Measurements from ENCODE around the gene CIDEC. TPM values are rescaled to one million over a fixed set of nuclear protein-coding genes. Genes with fewer than 3 reads are reported as not detected.

Gene CIDEC
- total and polyA plus RNA-seq, 2 of the 8 experiments (the other 6 are each of a cell fraction or from before 2014, with no cell fraction given) = not detected

DNA sequence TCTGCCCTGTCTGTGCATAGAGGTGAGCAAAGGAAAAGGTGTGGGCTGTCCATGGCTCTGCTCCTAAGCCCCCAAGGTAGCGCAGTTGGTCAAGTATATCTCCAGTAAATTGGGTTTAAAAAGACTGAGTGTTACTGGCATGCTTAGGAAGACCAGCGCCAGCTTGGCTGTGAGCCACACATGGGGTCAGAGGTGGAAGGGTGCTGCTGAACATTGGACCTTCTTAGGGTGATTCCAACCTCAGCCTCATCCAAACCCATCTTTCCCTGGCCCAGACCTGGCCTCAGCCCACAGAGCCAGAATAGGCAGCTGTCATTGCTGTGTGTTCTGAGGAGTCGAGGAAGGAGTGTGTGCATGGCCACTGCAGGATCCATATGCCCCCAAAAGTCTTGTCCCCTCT is 28.2 kb upstream of the CIDEC start:
- Histone ChIP-seq H3K18ac (ENCODE audit: extremely low read depth, low read length) (no peak overlapping the region), H3K27ac (ENCODE audit: low read depth, low read length) (no peak overlapping the region), H3K4ac (replicated peaks; ENCODE audit: insufficient read length, low read depth, low read length) (no peak overlapping the region), H3K56ac (replicated peaks; ENCODE audit: insufficient read length, low read depth, low read length) (no peak overlapping the region), H3K9ac (replicated peaks in 1 of 4; ENCODE audit: extremely low read depth in 1 of 4, low read depth in 3 of 4, low read length in 3 of 4) (no peak overlapping the region), H3K14ac (ENCODE audit: insufficient read length) (no peak overlapping the region), H3K23me2 (ENCODE audit: low read depth, low read length) (no peaks in the 10 kb centered on the region), H2BK20ac (ENCODE audit: low read length) (no peak overlapping the region), H4K5ac (ENCODE audit: insufficient read length, low read depth, low read length) (no peak overlapping the region), H3K9me3 (ENCODE audit: insufficient read depth in 2 of 2, low read depth in 1 of 2, low read length in 1 of 2) (peaks cover 0 to 6% of the 10 kb centered on the region in 2 experiments; a peak in 2 of 4 replicates), H3K4me1 (replicated peaks in 1 of 4; ENCODE audit: control insufficient read depth in 3 of 4, insufficient read depth in 4 of 4, low read length in 3 of 4) (peaks cover 0 to 2% (median 0%) of the 10 kb centered on the region in 4 experiments; a peak in 1 of 7 replicates), H4K8ac (ENCODE audit: extremely low read depth, insufficient read depth, low read length) (no peak overlapping the region), H3K79me1 (ENCODE audit: low read depth, low read length) (no peaks in the 10 kb centered on the region), H2BK15ac (ENCODE audit: low read length) (no peak overlapping the region), H2AK5ac (ENCODE audit: low read depth, low read length) (no peak overlapping the region), H3K36me3 (ENCODE audit: control insufficient read depth in 2 of 4, insufficient read depth in 4 of 4, low read length in 3 of 4) (no peaks in the 10 kb centered on the region), H3K4me2 (ENCODE audit: insufficient read depth in 1 of 2, low read depth in 2 of 2, low read length in 2 of 2) (no peak overlapping the region), H2AFZ (ENCODE audit: low read length) (no peak overlapping the region), H3K79me2 (ENCODE audit: control insufficient read depth in 1 of 2, insufficient read depth in 2 of 2, low read length in 2 of 2) (no peaks in the 10 kb centered on the region), H3K23ac (ENCODE audit: insufficient read length) (no peak overlapping the region), H2BK12ac (ENCODE audit: low read depth, low read length) (no peak overlapping the region), H2BK120ac (replicated peaks; ENCODE audit: low read depth, low read length) (no peak overlapping the region), H4K20me1 (replicated peaks in 1 of 2; ENCODE audit: control insufficient read depth in 1 of 2, insufficient read depth in 2 of 2, low read length in 2 of 2) (no peaks in the 10 kb centered on the region), H4K91ac (replicated peaks; ENCODE audit: insufficient read length, low read length) (no peak overlapping the region), H3K27me3 (replicated peaks in 1 of 4; ENCODE audit: control insufficient read depth in 3 of 4, extremely low read depth in 1 of 4, insufficient read depth in 3 of 4, low read length in 3 of 4) (no peaks in the 10 kb centered on the region), H3K4me3 (ENCODE audit: extremely low read depth in 1 of 4, insufficient read depth in 2 of 4, low read depth in 3 of 4, low read length in 4 of 4) (no peak overlapping the region), H2BK5ac (ENCODE audit: low read depth, low read length) (no peak overlapping the region)
- FAIRE-seq (no peak), DNase-seq (ENCODE audit: low read depth in 1 of 2, low spot score in 2 of 2) (no peak)
- TF ChIP-seq CBX5 (IDR thresholded peaks at IDR 0.05; ENCODE audit: low read depth, low read length) (no peak), FOSL1 (IDR thresholded peaks at IDR 0.05; ENCODE audit: insufficient read depth, low read depth, low read length) (no peak), CTBP2 (IDR thresholded peaks at IDR 0.05; ENCODE audit: borderline replicate concordance, insufficient read depth, insufficient read length, low read length) (no peak), EZH2 (IDR thresholded peaks at IDR 0.05; ENCODE audit: low read depth, low read length, severe bottlenecking) (no peak), CEBPB (IDR thresholded peaks at IDR 0.05; ENCODE audit: low read depth, low read length) (no peak), KDM5A (IDR thresholded peaks at IDR 0.05; ENCODE audit: low read length) (no peak), CREB1 (IDR thresholded peaks at IDR 0.05) (no peak), SP2 (IDR thresholded peaks at IDR 0.05; ENCODE audit: low read length) (no peak), RBBP5 (IDR thresholded peaks at IDR 0.05; ENCODE audit: borderline replicate concordance, low read depth, low read length) (no peak), SP4 (IDR thresholded peaks at IDR 0.05; ENCODE audit: low read length) (no peak), TAF7 (optimal IDR thresholded peaks at IDR 0.05; ENCODE audit: borderline replicate concordance, low read depth, low read length) (no peak)
- TF ChIP-seq, protein P1, sequence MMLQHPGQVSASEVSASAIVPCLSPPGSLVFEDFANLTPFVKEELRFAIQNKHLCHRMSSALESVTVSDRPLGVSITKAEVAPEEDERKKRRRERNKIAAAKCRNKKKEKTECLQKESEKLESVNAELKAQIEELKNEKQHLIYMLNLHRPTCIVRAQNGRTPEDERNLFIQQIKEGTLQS (IDR thresholded peaks at IDR 0.05; ENCODE audit: insufficient read depth, low read depth, low read length) = no peak
- ChIA-PET CTCF (ENCODE audit: partially characterized antibody) (interaction anchor here (1.0 to 1.7 kb wide), 2 partner anchors 53 to 55 kb away, joined by 4 read pairs; no protein-coding TSS in a partner anchor), POLR2A (ENCODE audit: partially characterized antibody) (interaction anchor here (1.3 to 6.0 kb wide), 5 partner anchors 6 to 65 kb away, joined by 3 to 43 read pairs (median 5); partner anchors contain the start of genes IL17RC and JAGN1)
- WGBS, 2 experiments (ENCODE audit: extremely low coverage in 1 of 2, insufficient coverage in 1 of 2, insufficient read length in 1 of 2, insufficient replicate concordance in 2 of 2, low coverage in 1 of 2, low lambda C conversion rate in 2 of 2, missing lambda C conversion rate in 1 of 2) = 84% methylated on average over 3 of the region's 3 CpGs; no CpG with 5 or more reads in 1 of the 2 experiments

All from H1 (cell line).